Measurements from ENCODE around the gene KCNJ10.

KCNJ10 gene

DNA sequence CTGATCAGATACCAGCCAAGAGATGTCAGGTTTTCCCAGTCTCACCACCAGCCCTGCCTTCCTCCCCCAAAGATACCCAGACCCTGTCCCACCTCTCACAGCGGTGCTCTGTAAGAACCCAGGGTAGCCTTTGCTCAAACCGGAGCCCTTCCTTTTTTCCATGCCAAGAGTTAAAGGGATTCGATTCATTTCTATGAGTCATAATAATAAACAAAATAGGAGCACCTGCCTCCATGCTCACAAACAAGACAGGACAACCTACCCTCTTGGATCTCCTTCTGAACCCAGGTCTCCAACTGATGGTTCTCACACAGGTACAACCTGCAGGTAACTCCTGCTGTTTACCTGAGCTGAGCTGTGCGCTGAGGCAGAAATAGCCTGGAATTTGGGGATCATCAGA, 39.7 kb upstream of the KCNJ10 start:
- Histone ChIP-seq H4K20me1 (ENCODE audit: insufficient read depth, low read length) (no peaks in the 10 kb centered on the region), H3K27ac (ENCODE audit: low read length) (no peak overlapping the region), H3K9me3 (replicated peaks; ENCODE audit: insufficient read depth, low read length) (no peaks in the 10 kb centered on the region), H3K36me3 (replicated peaks; ENCODE audit: insufficient read depth, low read length) (no peaks in the 10 kb centered on the region), H3K4me3 (ENCODE audit: low read length) (no peak overlapping the region), H3K9ac (ENCODE audit: low read length) (no peak overlapping the region), H3K27me3 (replicated peaks; ENCODE audit: insufficient read depth, low read length) (no peaks in the 10 kb centered on the region), H3K9me2 (replicated peaks; ENCODE audit: insufficient read depth, low read length) (no peaks in the 10 kb centered on the region), H3K4me1 (ENCODE audit: low read length) (no peaks in the 10 kb centered on the region), H3F3A (ENCODE audit: insufficient read depth, low read length) (no peaks in the 10 kb centered on the region), H3K4me2 (ENCODE audit: low read depth, low read length) (no peak overlapping the region), H2AFZ (ENCODE audit: low read length) (peak overlapping the region; percentile 41; the same call in 1 of the 2 replicates), H3K79me2 (ENCODE audit: low read length) (no peaks in the 10 kb centered on the region)
- TF ChIP-seq EZH2 (optimal IDR thresholded peaks at IDR 0.05; ENCODE audit: low read depth, low read length): no peak
- TF ChIP-seq EZH2phosphoT487 (IDR thresholded peaks at IDR 0.05; ENCODE audit: low read length): no peak
- TF ChIP-seq CTCF (IDR thresholded peaks at IDR 0.05; ENCODE audit: low read length): no peak
- DNase-seq: no peak

DNA sequence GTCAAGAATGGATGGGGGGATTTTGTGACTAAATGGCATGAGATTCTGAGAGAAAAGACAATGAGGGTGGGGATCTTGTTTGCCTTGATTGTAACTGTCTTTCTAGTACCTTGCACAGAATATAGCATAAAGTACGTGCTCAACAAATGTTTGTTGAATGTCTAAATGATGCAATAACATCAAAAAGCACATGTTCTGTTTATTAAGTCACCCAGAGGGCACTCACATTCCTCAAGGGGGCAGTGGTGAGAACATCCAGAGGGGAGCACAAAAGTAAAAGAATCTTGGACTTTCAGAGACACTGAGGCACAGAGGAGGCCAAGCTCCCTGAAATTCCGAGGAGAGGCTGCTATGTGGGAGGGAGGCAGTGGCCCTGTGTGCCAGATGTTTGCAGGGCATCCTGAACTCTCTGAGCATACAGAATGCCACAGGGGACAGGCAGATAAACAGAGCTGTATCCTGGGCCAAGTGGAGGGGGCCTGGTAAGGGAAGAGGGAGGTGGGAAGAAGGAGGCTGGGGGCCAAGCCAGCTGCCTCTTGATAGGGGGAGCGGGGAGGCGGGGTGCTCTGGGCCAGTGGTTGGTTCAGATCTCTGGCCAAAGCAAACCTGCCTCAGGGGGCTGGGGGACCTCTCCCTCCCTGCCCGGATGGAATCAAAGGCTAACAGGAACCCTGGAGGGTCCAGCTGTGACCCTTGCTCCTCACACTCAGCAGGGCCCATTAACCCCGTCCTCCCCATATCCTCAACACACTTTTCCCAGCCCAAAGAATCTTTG, 39.1 kb upstream of the KCNJ10 start:
- Histone ChIP-seq H3K4me2 (ENCODE audit: low read depth, low read length) (no peak overlapping the region), H3K27ac (ENCODE audit: low read length) (no peak overlapping the region), H4K20me1 (ENCODE audit: insufficient read depth, low read length) (no peaks in the 10 kb centered on the region)

GRCh38 chr1:160107512-160107911, 37.6 kb upstream of the KCNJ10 start:
- Histone ChIP-seq H3K9me3 (replicated peaks; ENCODE audit: insufficient read depth, low read length) (no peaks in the 10 kb centered on the region), H3K27ac (ENCODE audit: low read length) (no peak overlapping the region), H3K4me1 (ENCODE audit: low read length) (no peaks in the 10 kb centered on the region), H2AFZ (ENCODE audit: low read length) (no peak overlapping the region), H3K9ac (ENCODE audit: low read length) (no peak overlapping the region), H3K27me3 (replicated peaks; ENCODE audit: insufficient read depth, low read length) (no peaks in the 10 kb centered on the region), H3K79me2 (ENCODE audit: low read length) (no peaks in the 10 kb centered on the region), H3K4me2 (ENCODE audit: low read depth, low read length) (no peak overlapping the region), H3F3A (ENCODE audit: insufficient read depth, low read length) (no peaks in the 10 kb centered on the region), H3K9me2 (replicated peaks; ENCODE audit: insufficient read depth, low read length) (no peaks in the 10 kb centered on the region), H4K20me1 (ENCODE audit: insufficient read depth, low read length) (no peaks in the 10 kb centered on the region), H3K36me3 (replicated peaks; ENCODE audit: insufficient read depth, low read length) (no peaks in the 10 kb centered on the region), H3K4me3 (ENCODE audit: low read length) (no peak overlapping the region)
- no peak for DNase-seq
- TF ChIP-seq CTCF (IDR thresholded peaks at IDR 0.05; ENCODE audit: low read length) (no peak), EZH2phosphoT487 (IDR thresholded peaks at IDR 0.05; ENCODE audit: low read length) (no peak), EZH2 (optimal IDR thresholded peaks at IDR 0.05; ENCODE audit: low read depth, low read length) (no peak)

More for the DNA sequence above, 39.1 kb upstream of the KCNJ10 start:
- Histone ChIP-seq H3K9me3 (replicated peaks; ENCODE audit: insufficient read depth, low read length) (no peaks in the 10 kb centered on the region), H3K4me3 (ENCODE audit: low read length) (no peak overlapping the region), H3F3A (ENCODE audit: insufficient read depth, low read length) (no peaks in the 10 kb centered on the region), H3K36me3 (replicated peaks; ENCODE audit: insufficient read depth, low read length) (no peaks in the 10 kb centered on the region), H3K79me2 (ENCODE audit: low read length) (no peaks in the 10 kb centered on the region), H3K4me1 (ENCODE audit: low read length) (no peaks in the 10 kb centered on the region), H3K9me2 (replicated peaks; ENCODE audit: insufficient read depth, low read length) (no peaks in the 10 kb centered on the region), H2AFZ (ENCODE audit: low read length) (peak overlapping the region; percentile 41), H3K9ac (ENCODE audit: low read length) (no peak overlapping the region), H3K27me3 (replicated peaks; ENCODE audit: insufficient read depth, low read length) (no peaks in the 10 kb centered on the region)
- TF ChIP-seq EZH2phosphoT487 (IDR thresholded peaks at IDR 0.05; ENCODE audit: low read length): no peak
- TF ChIP-seq CTCF (IDR thresholded peaks at IDR 0.05; ENCODE audit: low read length): peak; percentile 81
- DNase-seq: peak; percentile 71

Data from MM.1S (cell line).